HG03439 (cell line): ENCODE data around the gene FZD10.

Experiments used
- ATAC-seq: cut with Tn5 transposase; IDR thresholded peaks from one replicate; pipeline ENCODE4 v1.9.1; 2021; ENCODE audit warnings: mild to moderate bottlenecking, moderate library complexity; ENCODE audit not compliant: unreplicated experiment

Gene FZD10

GRCh38 chr12:130203151-130203550 is 40.9 kb downstream of the FZD10 start:
- no peak for ATAC-seq

GRCh38 chr12:130204541-130204953 is 42.3 kb downstream of the FZD10 start:
- no peak for ATAC-seq

GRCh38 chr12:130205495-130205894 is 43.2 kb downstream of the FZD10 start:
- no peak for ATAC-seq

- ATAC-seq = no peak
Measured at GRCh38 chr12:130212384-130212989, 50.2 kb downstream of the FZD10 start.

GRCh38 chr12:130213249-130213648 is 51.0 kb downstream of the FZD10 start:
- no peak for ATAC-seq

- ATAC-seq = no peak
Measured at GRCh38 chr12:130214686-130215395, 52.6 kb downstream of the FZD10 start.
